GM21381 (cell line): Measurements from ENCODE around the gene RUNX3.
"Not testable (repeated sequence)": the region's sequence is repeated elsewhere in the genome, so short reads cannot be mapped to it uniquely, and the experiment has no call there.

Experiments
- ATAC-seq: cut with Tn5 transposase; IDR thresholded peaks from one replicate; pipeline ENCODE4 v1.9.1; 2021; ENCODE audit warnings: mild to moderate bottlenecking, moderate library complexity; ENCODE audit not compliant: unreplicated experiment

RUNX3 gene

GRCh38 chr1:24930260-24931145 lies at the start of gene RUNX3:
Gene RUNX3, minus strand, starts transcription at chr1:24930276. Its CDS starts 408 bp downstream, at chr1:24929868.
- ATAC-seq = peak; percentile 67

GRCh38 chr1:24979232-24979631 lies 49.2 kb upstream of the RUNX3 start:
- not testable (repeated sequence) for ATAC-seq

- no peak for ATAC-seq
These were observed 48.4 kb upstream of the RUNX3 start for GRCh38 chr1:24978383-24979032.

GRCh38 chr1:24975391-24975790 lies 45.3 kb upstream of the RUNX3 start:
- ATAC-seq = no peak

GRCh38 chr1:24973315-24973714 lies 43.2 kb upstream of the RUNX3 start:
- no peak for ATAC-seq

- ATAC-seq = no peak
These were observed 42.8 kb upstream of the RUNX3 start for GRCh38 chr1:24972915-24973242.

GRCh38 chr1:24972221-24972914 lies 42.3 kb upstream of the RUNX3 start:
- ATAC-seq = no peak

GRCh38 chr1:24970926-24971875 lies 41.1 kb upstream of the RUNX3 start:
- ATAC-seq = no peak

GRCh38 chr1:24970399-24970753 lies 40.3 kb upstream of the RUNX3 start:
- ATAC-seq = no peak

GRCh38 chr1:24969596-24970398 lies 39.7 kb upstream of the RUNX3 start:
- ATAC-seq = no peak

- ATAC-seq = no peak
These were observed 39.0 kb upstream of the RUNX3 start for GRCh38 chr1:24968941-24969585.

GRCh38 chr1:24967962-24968361 lies 37.9 kb upstream of the RUNX3 start:
- no peak for ATAC-seq

GRCh38 chr1:24967555-24967954 lies 37.5 kb upstream of the RUNX3 start:
- ATAC-seq = no peak

- ATAC-seq = no peak
These were observed 36.8 kb upstream of the RUNX3 start for GRCh38 chr1:24966724-24967346.

- no peak for ATAC-seq
These were observed 36.1 kb upstream of the RUNX3 start for GRCh38 chr1:24966121-24966723.

GRCh38 chr1:24965571-24965930 lies 35.5 kb upstream of the RUNX3 start:
- ATAC-seq = no peak

GRCh38 chr1:24964811-24965570 lies 34.9 kb upstream of the RUNX3 start:
- ATAC-seq = peak; percentile 87
